ENCODE measurements around the gene KRT15.

Gene KRT15

GRCh38 chr17:41476866-41477815, 41.5 kb downstream of the KRT15 start:
- no peak for DNase-seq

GRCh38 chr17:41475421-41475820, 43.3 kb downstream of the KRT15 start:
- no peak for DNase-seq

GRCh38 chr17:41474863-41475262, 43.8 kb downstream of the KRT15 start:
- no peak for DNase-seq

GRCh38 chr17:41468346-41468745, 50.3 kb downstream of the KRT15 start:
- DNase-seq, result no peak

- DNase-seq, result no peak
Measured at GRCh38 chr17:41467561-41467960, 51.1 kb downstream of the KRT15 start.

- DNase-seq, result no peak
Measured at GRCh38 chr17:41466988-41467387, 51.7 kb downstream of the KRT15 start, which contains the start of gene KRT32. TSS of gene KRT32 (minus strand) at chr17:41467386. CDS start at chr17:41467325, 61 bp downstream.

GRCh38 chr17:41464682-41465081, 54.0 kb downstream of the KRT15 start:
- DNase-seq, result peak; percentile 31

- no peak for DNase-seq
Measured at GRCh38 chr17:41464173-41464572, 54.5 kb downstream of the KRT15 start.

GRCh38 chr17:41463746-41464145, 54.9 kb downstream of the KRT15 start:
- DNase-seq, result no peak

Data from RPMI8226 (cell line).